ENCODE data around the gene ATCAY.

The ATCAY gene

DNA sequence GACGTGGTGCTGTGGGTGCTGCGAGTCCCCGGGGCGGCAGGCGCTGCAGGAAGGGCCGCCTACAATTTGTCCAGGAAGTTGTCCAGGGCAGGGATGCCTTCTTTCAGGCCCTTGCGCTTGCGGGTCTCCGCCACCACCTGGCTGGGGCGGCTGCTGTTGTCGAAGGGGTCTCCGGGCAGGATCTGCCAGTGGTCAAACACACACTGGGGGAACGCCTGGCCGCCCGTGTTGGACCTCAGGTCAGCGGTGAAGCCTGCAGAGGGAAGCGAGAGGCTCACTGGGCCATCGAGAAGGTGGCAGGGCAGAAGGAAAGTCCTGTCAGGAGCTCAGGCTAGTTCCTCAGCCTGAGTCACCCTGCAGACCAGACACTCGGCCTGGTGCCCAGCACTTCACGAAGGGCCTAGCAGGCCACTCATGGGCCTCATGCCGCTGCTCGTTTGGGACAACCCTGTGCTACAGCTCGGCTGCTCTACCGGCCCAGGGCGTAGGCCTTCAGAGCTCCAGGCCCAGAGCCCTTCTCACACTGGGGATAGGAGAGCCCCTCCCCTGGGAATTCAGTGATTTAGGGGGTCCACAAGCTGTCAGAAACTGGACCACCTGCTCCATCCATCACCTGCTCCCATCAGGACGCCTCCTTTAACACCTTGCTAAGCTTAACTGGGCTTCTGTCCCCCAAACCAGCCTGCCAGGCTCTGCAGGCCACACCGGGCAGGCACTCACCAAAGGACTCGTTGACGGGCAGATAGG is 96.2 kb downstream of the ATCAY start:
- Histone ChIP-seq H3K4me3 (no peak overlapping the region), H3K9me3 (no peaks in the 10 kb centered on the region), H3K4me1 (peaks cover 0 to under 1% (median 0%) of the 10 kb centered on the region in 4 donors), H3K27ac (peak overlapping the region in 1 of 2 donors; percentile 7), H3K27me3 (no peaks in the 10 kb centered on the region), H3K36me3 (peaks cover 67 to 68% (median 67%) of the 10 kb centered on the region in 3 donors)
- TF ChIP-seq, protein P1, sequence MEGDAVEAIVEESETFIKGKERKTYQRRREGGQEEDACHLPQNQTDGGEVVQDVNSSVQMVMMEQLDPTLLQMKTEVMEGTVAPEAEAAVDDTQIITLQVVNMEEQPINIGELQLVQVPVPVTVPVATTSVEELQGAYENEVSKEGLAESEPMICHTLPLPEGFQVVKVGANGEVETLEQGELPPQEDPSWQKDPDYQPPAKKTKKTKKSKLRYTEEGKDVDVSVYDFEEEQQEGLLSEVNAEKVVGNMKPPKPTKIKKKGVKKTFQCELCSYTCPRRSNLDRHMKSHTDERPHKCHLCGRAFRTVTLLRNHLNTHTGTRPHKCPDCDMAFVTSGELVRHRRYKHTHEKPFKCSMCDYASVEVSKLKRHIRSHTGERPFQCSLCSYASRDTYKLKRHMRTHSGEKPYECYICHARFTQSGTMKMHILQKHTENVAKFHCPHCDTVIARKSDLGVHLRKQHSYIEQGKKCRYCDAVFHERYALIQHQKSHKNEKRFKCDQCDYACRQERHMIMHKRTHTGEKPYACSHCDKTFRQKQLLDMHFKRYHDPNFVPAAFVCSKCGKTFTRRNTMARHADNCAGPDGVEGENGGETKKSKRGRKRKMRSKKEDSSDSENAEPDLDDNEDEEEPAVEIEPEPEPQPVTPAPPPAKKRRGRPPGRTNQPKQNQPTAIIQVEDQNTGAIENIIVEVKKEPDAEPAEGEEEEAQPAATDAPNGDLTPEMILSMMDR (IDR thresholded peaks at IDR 0.05): no peak
- intact Hi-C loops (cut with DNase I; ENCODE audit: low total_unique reads): no loop called here
- DNase-seq: peak in 1 of 2 donors; percentile 64

All from tibial artery (tissue), 4 donors.